Activated T-helper 1 cell treated with Interleukin-2 at 50 U/mL for 16 hours (primary cell): ENCODE results near the gene TENM4.

Experiments
- DNase-seq: peaks from one replicate; pipeline ENCODE4 v3.0.0-alpha.2; 2020; ENCODE audit warnings: low read depth

Gene TENM4

DNA sequence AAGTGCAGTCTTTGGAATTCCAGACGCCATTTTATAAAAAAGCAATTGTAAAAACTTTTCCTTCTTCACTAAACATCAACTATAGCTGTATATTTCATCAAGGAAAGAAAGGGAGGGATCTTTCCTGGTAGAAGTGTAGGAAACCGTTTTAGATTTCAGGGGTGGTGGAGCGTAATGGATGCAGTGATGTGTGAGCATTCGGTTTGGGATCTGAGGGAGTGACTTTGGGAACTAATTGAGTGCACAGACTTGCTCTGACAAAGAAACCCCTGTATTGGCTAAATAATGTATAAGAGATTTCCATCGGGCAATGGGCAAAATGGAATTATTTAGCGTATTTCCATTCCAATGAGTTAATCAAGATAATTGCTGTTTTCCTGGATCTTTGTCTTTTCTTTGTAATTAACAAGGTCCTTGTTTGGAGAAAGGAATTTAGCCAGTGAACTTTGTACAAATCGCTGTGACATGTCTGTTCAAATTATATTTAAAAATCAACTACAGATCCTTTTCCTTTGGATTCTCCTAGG is 741.2 kb downstream of the TENM4 start:
- DNase-seq, result no peak

DNA sequence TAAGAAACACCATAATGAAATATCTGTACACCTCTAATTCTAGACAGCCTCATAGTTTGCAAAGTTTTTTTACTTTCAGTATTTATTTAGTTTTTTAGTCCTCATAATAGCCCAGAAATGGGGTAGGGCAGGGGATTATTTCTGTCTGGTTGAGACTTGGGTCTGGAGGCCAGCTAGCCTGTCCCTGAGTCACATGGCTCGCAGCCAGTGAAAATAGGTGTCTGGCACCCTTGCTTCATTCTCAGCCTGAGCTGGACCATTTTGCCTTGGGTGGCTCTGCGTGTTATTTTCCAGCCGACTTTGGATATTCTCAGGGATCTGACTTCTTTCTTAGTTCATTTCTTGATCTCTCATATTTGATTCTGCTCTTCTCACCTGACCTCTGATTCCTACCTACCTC is 742.2 kb downstream of the TENM4 start:
- no peak for DNase-seq

DNA sequence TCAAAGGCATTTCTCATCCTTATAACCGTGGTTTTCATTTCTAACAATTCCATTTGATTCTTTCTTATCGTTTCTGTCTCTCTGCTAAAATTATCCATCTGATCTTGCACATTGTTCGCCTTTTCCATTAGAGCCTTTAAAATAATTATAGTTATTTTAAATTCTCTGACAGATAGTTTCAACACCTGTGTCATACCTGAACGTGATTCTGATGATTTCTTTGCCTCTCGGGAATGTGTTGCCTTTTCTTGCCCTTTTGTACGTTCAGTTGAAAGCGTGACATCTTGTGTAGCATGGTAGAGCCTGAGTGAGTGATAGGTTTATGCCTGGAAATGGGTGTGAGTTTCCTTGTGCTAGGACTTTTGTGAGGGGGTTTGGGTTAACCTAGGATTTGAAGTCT is 744.7 kb downstream of the TENM4 start:
- no peak for DNase-seq

DNA sequence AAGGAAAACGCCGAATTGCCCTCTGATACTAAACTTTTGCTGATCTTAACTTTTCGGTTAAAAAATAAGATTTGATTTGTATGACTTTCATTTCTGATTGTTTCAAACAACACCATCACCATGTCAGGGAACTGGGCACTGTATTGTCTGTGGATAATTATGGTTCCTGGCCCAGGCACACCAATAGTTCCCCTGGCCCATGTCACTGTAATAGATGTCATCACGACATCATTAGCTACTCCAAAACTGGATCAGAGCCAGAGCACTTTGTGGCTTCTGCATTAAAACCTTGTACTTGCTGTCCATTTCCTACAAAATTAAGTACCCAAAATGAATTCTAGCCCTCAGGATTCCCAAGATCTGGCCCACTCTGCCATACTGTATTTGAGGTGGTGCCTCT is 746.7 kb downstream of the TENM4 start:
- DNase-seq, result no peak

DNA sequence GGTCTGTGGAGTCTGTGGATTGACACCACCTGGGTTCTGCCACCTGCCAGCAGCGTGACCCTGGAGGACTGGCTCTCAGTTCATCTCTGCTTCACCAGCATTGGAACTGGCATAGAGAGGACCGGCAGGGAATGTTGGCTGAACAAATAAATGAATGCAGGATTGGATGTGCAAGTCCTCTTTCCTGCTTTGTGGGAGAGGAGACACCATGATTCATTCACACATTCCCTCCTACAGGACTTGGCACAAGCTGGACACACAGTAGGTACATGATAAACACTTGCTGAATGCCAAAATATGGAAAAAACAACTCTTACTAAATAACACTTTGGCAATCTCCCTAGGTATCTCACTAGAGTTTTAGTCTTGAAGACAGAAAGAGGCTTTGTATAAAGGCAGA is 749.6 kb downstream of the TENM4 start:
- DNase-seq, result no peak

DNA sequence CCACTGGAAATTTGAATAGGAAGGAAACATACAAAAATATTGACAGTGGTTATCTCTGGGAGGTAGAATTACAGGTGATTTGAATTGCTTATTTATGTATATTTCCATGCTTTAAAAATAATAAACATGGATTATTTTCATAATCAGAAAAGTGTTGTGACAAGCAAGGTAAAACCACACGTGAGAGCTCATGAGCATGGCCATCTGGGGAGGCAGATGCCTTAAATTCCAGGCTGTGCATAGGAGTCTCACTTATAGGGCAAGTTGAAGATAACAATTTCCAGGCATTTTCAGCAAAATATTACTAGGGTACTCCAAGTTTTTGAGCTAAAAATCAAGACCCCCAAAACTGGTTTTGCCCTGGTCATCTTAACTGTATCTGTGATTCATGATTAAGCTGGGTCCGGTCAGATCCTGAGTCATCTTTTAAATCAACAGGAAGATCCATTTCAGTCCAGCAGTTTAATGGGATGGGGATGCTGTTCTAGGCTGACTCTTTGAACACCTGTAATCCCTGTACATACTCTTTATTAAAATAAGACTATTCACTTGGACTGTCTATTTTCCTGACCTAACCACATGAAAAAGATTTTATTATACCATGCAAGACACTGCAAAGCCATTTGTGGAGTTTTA is 750.4 kb downstream of the TENM4 start:
- no peak for DNase-seq

DNA sequence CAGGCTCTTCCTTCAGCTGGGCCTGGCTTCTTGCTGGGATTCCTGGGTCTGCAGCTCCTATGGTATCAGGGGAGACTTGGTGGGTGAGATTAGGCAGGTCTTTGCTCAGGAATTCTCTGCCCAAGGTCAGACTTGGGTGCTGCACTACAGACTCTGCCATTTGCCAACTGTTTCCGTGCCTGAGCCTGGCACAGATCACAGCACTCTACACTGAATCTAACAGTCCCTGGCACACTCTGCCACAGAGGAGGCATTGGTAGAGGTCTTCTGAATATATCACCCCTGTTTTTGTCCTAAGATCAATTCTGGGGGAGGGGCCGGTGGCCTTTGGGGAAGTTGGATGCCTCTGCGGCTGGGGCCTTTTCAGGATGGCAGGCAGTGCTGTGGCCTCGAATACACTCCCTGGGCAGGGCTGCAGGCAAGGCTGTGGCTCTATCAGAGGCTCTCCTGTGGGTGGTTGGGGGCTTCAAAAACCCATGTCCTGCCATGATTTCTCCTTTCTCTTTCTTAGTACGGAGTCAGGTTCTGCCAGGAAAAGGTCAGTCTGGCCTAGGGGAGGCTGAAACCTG is 751.2 kb downstream of the TENM4 start:
- no peak for DNase-seq

DNA sequence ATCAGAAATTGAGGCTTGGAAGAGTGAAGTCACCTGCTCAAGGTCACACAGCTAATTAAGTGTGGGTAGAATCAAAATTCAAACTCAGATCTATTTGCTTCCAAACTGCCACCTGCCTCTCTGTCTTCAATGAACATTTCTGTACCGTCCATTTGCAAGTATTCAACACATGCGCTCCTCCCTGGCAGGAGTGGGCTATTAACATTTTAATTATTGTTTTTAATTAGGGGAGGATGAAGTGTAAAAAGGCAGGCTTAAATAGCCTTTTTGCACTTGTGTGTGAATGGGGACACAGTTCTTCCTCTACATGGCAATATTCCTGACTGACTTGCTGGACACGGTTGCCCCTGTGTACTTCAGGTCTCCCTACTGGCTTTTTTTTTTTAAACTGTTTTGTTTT is 751.7 kb downstream of the TENM4 start:
- DNase-seq, result no peak

DNA sequence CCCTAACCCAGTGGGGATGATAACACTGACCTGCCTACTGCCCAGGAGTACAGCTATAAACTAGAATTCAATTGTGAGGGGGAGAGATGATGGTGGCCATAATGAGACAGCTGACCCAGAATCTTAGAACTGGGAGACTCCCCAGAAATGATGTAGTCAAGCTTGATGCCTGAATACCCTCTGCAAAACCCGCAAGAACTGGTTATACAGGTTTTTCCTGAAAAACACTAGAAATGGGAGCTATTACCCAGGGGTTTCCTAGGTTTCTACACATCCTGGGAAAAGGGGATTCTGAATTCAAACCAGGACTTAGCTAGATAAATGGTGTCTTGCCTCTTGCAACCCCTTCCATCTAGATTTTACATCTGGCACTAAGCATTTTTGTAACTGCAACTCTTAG is 752.4 kb downstream of the TENM4 start:
- DNase-seq, result no peak

DNA sequence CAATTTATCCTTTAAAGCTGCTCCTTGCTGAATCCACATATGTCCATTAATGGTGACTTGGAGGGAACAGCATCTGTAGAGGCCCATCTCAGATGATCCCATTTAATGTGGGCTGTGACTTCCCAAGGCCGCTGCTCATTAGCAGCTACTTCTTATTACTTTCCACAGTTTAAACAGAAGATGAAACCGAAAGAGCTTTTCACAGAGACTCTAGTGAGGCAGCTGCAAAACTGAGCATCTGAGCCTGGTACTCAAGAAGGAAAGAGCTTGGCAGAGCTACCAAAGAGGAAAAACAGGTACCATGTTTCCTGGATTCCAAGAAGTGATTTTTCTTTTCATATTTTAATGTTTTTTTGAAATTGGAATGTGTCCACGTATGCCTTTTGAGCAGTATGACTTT is 755.7 kb downstream of the TENM4 start:
- no peak for DNase-seq

DNA sequence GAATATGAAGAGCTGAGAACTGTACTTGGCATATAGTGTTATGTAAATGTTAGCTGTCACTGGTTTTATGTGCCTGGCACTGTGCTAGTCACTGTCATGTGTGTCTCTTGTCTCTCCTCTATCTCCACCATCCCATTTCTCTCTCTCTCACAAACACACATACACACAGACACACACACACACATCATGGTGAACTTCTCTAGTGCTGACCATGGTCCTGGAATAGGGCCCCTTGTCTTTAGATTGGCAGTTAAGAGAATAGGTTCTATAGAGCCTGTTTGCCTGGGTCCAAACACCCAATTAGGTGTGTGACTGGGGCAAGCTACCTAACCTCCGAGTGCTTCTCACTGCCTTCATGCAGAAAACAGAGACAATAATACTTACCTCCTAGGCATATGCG is 756.5 kb downstream of the TENM4 start:
- DNase-seq, result no peak

DNA sequence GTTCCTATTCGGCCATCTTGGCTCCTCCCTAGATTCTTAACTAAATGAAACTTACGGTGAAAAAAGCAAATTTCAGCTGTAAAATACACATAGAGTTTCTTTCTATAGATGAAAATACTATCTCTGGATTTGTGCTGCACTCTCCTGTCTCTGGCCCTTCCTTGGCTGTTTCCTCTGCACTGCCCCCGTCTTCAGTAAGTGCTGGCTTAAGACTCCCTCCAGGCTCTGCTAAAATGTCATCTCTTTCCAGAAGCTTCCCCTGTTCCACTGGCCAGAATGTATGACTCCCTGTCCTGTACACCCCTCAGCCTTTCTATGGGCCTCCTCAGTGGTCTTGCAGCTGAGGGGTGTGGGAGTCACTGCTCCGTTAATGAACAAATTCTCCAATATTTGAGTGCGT is 757.1 kb downstream of the TENM4 start:
- DNase-seq, result no peak

DNA sequence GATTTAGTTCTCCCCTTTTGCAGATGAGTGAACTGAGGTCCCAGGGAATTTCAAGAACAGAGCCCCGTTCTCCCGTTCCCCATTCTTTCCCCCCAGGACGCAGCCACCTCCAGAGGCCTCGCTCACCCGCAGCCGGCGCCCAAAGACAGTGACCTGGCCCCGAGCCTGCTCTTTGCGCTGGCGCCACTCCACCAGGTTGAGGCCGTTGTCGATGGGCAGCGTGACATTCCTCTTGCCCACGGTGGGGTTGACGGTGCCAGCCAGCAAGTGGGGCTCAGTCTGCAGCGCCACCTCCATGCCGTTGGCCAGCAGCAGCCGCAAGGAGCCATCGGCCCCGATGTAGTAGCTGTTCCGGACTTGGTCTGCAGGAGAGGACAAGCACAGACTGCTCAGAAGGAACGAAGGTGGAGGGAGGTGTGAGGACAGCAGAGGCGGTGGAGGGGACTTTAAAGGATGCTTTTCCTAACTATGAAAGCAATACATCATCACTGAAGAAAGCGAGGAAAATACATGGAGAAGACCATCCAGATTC is 764.7 kb downstream of the TENM4 start:
- no peak for DNase-seq

DNA sequence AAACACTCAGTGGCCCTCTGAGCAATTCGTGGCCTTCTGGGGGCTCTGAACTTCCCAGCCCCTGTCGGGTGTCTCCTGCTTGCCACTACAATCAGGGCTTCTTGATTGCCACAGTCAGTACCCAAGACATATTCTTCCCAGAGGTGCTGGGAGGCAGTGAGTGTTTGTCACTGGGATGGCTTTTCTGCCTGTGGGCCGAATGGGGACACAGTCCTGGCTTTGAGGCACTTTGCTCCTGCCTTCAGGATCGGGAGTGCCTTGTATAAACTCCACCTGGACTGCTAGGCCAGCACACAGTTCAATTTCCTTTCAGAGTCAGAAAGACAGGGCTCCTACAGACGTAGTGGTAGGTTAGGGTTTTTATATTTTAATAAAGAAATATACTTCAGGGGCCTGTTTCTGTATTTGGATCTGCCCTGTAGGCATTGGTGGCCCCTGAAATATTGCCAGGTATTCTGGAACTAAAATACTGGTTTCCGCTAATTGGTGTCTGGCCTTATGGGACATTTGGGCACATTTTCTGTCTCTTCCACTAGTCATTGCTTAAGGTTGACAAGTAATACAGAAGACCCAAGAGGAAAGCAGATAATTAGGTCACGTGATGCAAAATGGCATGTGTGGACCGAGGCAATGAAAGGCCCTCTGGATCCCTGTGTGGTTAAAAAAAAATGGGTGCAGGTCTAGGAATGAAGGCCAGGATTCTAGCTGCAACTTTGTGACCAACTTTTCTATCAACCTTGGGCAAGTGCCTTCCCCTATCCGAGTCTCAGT is 767.8 kb downstream of the TENM4 start:
- DNase-seq, result no peak

DNA sequence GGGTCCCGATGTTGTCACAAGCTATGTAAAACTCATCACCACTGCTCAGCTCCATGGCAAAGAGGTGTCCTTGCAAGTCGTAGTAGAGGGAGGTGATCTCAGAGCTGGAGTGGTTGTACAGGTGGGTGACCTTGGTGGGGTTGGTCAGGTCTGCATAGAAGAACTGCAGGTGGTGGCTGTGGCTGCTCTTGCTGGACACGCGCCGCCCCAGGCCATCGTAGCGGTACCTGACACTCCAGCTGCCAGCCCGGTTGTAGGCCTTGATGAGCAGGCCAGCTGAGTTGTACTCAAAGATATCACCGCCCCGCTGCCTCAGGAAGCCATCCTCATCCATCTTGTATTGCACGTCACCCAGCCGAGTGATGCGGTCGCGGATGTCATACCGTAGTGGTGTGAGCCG is 771.6 kb downstream of the TENM4 start:
- DNase-seq, result no peak

DNA sequence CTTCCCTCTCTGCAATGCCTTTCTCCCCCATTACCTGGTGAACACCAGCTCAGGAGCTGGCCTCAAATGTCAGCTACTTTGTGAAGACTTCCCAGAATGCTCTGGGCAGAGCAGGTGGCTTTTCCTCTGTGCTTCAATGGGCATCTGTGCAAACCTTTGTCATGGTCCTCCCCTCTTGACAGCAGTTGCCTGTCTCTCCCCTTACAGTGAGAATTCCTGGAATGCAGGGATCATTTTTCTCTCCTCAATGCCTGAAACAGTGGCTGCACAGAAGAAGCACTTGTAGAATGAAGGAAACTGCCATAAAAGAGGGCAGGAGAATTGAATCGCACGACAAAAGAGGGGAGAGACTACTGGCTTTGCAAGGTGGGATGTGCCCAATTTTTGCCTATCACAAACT is 773.4 kb downstream of the TENM4 start:
- no peak for DNase-seq

DNA sequence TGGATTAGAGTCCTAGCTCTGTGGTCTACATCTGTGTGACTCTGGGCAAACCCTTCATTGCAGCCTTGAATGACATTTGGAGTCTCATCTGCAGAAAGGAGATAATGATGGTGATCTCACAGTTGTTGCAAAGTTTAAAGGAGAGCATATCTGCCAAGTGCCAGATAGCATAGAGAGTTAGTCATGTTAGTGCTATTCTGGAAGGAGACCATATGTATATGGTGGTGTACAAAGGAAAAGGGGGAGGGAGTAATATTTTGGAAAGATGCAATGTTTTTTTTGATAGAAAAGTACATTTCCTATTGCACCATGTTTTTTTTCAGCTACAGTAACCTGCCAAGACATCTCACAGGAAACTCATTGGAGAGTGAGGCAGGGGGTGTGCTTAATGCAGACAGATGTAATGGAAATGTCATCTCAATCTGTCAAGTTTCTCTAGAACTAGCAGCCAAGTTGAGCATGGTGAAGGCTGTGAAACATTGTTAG is 774.1 kb downstream of the TENM4 start:
- no peak for DNase-seq

DNA sequence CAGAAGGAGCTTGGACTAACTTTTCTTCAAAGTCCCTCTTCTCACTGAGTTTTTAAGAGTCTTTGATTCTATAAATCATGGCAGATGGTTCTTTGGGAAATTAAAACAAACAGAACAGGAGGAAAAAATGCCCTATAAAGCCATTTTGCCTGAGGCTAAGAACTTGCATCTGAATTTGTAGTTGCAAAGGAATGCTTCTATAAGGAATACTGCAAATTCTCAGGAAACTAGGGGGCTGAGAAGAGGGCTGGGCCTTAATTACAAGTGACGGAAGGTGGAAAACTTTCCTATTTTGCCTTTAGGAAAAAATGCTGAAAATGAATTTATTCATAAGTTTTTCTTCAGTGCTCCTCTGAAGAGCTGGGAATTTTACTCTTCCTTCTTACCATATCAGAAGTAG is 776.2 kb downstream of the TENM4 start:
- no peak for DNase-seq

DNA sequence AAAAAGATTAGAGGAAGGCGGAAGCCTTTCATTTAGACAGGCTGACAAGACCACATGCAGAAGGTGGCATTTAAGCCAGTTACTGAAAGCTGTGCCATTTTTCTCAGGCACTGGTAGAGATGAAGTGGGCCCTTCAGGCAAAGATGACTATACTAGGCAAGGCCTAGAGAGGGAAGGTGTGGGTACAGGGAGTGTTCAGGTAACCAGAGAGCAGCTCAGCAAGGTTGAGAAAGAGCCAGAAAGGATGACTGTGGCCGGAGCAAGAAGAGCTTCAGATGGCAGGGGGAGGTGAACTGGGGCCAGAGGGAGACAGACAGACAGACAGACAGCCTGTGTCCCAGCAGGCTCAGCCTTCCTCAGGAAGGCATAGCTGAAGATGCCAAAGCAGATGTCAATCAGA is 778.0 kb downstream of the TENM4 start:
- DNase-seq, result no peak

DNA sequence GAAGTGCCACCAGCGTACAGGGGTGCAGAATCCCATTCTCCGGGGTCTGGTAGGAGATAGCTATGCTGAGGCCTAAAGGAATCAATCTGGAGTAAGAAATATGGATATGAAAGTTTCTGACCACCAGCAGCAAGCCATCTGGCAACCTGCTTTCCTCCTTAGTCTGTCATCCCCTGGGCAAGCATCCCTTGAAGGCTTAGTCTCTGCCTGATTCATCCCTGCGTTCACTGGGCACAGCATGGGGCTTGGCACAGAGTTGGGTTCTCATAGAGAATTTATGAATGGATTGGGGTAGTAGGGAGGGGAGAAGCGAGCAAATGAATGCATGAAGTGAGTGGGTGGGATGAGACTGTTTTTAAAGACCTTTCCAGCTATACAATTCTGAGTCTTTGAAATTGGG is 780.4 kb downstream of the TENM4 start:
- DNase-seq, result no peak

DNA sequence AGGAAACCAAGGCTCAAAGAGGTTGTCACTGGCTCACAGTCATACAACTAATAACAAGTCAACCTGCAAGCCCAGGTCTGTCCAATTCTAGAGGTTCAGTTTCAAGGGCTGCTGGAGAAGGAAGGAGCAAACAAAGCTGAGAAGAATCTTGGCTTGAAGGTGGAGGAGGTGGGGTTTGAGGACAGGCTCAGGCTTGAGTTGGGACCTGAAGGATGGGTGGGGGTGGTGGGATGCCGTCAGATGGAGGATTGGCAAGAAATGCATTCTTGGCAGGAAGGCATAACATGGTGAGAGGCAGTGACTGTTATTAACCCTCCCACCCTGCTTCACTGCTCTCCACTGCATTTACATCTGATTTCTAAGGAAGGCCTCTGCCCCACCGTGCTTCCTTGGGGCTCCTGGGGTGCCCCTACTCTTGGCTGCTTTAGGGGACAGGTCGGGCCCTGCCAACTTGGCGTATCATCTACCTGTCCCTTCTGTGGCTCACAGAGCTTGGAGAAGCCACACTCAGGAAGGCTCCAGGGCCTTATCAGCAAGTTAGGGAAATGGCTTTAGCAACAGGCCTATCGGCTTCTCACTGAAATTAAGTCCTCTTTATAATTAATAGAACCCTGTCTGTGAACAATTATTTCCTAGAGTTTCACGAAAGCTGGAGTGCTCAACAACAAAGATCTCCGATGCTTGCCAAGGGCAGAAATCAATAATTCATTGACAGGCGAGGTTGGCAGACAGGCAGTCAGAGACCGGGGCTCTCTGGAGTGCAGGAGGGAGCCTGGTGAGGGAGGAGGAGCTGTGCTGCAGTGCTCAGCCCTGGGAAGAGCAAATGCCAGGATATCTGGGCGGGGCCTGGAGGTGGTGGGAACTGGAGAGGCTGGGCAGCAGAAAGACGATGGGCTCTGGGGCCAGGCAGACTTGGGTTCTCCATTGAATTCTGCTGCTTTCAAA is 781.2 kb downstream of the TENM4 start:
- DNase-seq, result no peak
